ENCODE measurements around the gene ACMSD. TPM values are rescaled to one million over a fixed set of nuclear protein-coding genes. Genes with fewer than 3 reads are reported as not detected.

ACMSD gene
- total RNA-seq, 2 experiments from 2014 or later, result not detected

DNA sequence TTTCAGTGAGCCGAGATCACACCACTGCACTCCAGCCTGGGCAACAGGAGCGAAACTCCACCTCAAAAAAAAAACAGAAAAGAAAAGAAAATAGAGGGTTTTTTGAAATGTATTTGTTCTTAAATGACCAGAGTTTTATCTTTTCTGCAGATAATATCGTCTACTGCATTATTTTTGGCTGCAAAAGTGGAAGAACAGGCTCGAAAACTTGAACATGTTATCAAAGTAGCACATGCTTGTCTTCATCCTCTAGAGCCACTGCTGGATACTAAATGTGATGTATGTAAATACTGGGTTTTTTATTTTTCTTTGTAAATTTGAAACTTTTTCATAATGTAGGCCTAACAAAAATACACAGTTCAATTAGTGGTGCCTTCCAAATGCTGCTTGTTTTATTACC lies 98.3 kb downstream of the ACMSD start:
- Mint-ChIP-seq H3K36me3 (ENCODE audit: low read depth) (peaks cover 34% of the 10 kb centered on the region), H3K4me3 (no peak overlapping the region)
- no peak for DNase-seq

DNA sequence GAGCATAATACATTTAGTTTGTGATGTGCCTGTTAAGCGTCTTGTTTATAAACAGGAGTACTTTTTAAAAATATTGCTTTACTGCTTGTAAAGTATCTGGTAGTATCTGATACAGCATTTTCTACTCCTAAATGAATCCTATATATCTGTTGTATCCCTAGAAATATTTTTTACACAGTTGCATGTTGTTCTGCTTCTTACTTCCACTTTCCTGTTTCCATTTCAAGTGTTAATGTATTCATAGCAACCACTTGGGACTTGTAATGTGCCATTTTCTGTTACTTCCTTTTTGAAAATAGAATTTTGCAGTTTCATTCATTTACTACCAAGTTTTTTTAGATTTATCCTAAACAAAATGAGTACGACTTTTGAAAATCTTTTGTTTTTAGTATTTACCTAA lies 105.1 kb downstream of the ACMSD start:
- intact Hi-C loops (cut with micrococcal nuclease), result no loop called here
- ATAC-seq (no peak), DNase-seq (no peak)
- TF ChIP-seq, protein P1, sequence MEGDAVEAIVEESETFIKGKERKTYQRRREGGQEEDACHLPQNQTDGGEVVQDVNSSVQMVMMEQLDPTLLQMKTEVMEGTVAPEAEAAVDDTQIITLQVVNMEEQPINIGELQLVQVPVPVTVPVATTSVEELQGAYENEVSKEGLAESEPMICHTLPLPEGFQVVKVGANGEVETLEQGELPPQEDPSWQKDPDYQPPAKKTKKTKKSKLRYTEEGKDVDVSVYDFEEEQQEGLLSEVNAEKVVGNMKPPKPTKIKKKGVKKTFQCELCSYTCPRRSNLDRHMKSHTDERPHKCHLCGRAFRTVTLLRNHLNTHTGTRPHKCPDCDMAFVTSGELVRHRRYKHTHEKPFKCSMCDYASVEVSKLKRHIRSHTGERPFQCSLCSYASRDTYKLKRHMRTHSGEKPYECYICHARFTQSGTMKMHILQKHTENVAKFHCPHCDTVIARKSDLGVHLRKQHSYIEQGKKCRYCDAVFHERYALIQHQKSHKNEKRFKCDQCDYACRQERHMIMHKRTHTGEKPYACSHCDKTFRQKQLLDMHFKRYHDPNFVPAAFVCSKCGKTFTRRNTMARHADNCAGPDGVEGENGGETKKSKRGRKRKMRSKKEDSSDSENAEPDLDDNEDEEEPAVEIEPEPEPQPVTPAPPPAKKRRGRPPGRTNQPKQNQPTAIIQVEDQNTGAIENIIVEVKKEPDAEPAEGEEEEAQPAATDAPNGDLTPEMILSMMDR (IDR thresholded peaks at IDR 0.05), result no peak
- POLR2A ChIA-PET, result no interaction called here
- Mint-ChIP-seq H3K4me3 (no peak overlapping the region), H3K9me3 (no peaks in the 10 kb centered on the region), H3K27me3 (no peaks in the 10 kb centered on the region), H3K4me1 (ENCODE audit: low read depth) (peaks cover 46% of the 10 kb centered on the region), H3K36me3 (ENCODE audit: low read depth) (peaks cover 56% of the 10 kb centered on the region), H3K27ac (peak overlapping the region; percentile 35)
- CTCF ChIA-PET, result interaction anchor here (1.3 kb wide), 1 partner anchor 17 kb away, joined by 3 read pairs; no protein-coding TSS in a partner anchor

More for the DNA sequence above, 98.3 kb downstream of the ACMSD start:
- CTCF ChIA-PET, result no interaction called here
- Mint-ChIP-seq H3K27me3 (no peaks in the 10 kb centered on the region), H3K4me1 (ENCODE audit: low read depth) (peaks cover 51% of the 10 kb centered on the region), H3K27ac (no peak overlapping the region), H3K9me3 (no peaks in the 10 kb centered on the region)
- ATAC-seq, result no peak
- POLR2A ChIA-PET, result no interaction called here
- TF ChIP-seq, protein P1 (IDR thresholded peaks at IDR 0.05), result no peak
- intact Hi-C loops (cut with micrococcal nuclease), result no loop called here

DNA sequence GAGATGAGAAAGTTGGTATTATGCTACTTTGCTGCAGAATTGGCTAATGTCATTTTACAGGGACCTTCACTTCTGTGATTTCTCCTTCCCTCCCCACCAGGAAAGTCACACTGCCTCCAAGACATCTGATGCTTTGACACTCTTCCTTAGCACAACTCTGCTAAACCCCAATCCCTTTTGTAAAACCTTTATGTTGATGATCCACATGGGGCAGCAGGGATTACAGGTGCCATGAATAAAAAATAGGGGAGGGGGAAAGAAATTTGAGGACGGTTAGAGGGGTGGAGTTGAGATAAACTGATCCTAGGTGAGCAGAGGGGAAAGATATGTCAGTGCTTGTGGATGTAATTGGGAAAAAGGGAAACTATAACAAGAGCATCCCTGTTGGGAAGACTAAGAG lies 106.6 kb downstream of the ACMSD start:
- intact Hi-C loops (cut with micrococcal nuclease), result no loop called here
- CTCF ChIA-PET, result interaction anchor here (1.6 kb wide), 1 partner anchor 20 kb away, joined by 3 read pairs; no protein-coding TSS in a partner anchor
- H3K36me3 Mint-ChIP-seq (ENCODE audit: low read depth), result peaks cover 56% of the 10 kb centered on the region

DNA sequence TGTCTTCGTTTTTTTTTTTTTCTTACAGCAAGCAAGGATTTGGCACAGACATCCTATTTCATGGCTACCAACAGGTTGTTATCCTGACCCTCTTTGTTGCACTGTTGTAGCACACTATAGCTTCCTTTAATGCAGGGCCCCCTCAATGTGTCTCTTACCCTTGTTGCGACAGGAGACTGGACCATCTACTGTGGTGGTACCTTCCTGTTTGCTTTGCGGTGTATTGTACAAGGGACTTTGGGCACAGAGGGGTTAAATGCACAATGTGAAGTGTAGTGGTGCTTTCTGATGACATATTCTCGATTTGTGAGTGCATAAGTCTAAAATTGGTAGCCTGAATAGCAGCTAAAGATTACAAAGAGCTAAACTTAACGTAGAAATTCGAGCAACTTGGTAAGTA lies 107.7 kb downstream of the ACMSD start:
- no peak overlapping the region for H3K27ac Mint-ChIP-seq
- CTCF ChIA-PET, result interaction anchor here (1.6 kb wide), 1 partner anchor 19 kb away, joined by 3 read pairs; no protein-coding TSS in a partner anchor
- ATAC-seq (no peak), DNase-seq (no peak)
- intact Hi-C loops (cut with micrococcal nuclease), result no loop called here
- TF ChIP-seq, protein P1 (IDR thresholded peaks at IDR 0.05), result no peak
- H3K4me3 Mint-ChIP-seq, result no peak overlapping the region
- no peaks in the 10 kb centered on the region for H3K27me3 Mint-ChIP-seq
- peaks cover 58% of the 10 kb centered on the region for H3K36me3 Mint-ChIP-seq (ENCODE audit: low read depth)
- H3K4me1 Mint-ChIP-seq (ENCODE audit: low read depth), result peaks cover 55% of the 10 kb centered on the region
- no peaks in the 10 kb centered on the region for H3K9me3 Mint-ChIP-seq
- POLR2A ChIA-PET, result no interaction called here

More for the DNA sequence above, 106.6 kb downstream of the ACMSD start:
- POLR2A ChIA-PET, result interaction anchor here (0.6 kb wide), 1 partner anchor 29 kb away, joined by 3 read pairs; no protein-coding TSS in a partner anchor
- peak overlapping the region; percentile 40 for H3K27ac Mint-ChIP-seq
- ATAC-seq (no peak), DNase-seq (no peak)
- no peaks in the 10 kb centered on the region for H3K27me3 Mint-ChIP-seq
- no peaks in the 10 kb centered on the region for H3K9me3 Mint-ChIP-seq
- H3K4me3 Mint-ChIP-seq, result no peak overlapping the region
- TF ChIP-seq, protein P1 (IDR thresholded peaks at IDR 0.05), result no peak
- H3K4me1 Mint-ChIP-seq (ENCODE audit: low read depth), result peaks cover 52% of the 10 kb centered on the region

DNA sequence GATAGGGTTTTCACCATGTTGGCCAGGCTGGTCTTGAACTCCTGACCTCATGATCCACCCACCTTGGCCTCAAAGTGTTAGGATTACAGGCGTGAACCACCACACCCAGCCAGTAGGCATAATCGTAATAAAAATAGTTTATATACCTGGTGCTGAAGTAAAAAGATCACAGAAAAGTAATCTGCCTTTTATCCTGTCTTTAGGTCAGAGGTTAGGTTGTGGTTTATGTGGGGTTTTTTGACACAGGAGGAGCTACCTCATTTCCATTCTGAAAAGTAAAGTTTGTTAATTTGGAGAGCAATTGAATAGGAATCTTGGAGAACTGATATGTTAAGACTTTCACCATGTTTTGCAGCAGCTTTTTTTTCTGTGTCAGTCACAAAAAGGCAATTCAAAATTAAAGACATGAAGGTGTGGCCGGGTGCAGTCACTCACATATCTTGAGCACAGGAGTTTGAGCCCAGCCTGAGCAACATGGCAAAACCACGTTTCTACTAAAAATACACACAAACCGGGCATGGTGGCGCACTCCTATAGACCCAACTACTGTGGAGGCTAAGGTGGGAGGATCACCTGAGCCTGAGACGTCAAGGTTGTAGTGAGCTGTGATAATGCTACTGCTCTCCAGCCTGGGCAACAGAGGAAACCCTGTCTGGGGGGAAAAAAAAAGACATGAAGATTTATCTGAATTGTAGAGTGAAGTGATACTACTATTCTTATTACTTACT lies 111.7 kb downstream of the ACMSD start:
- ATAC-seq, result peak; percentile 70
- peak overlapping the region; percentile 42 for H3K27ac Mint-ChIP-seq
- no peaks in the 10 kb centered on the region for H3K9me3 Mint-ChIP-seq
- H3K27me3 Mint-ChIP-seq, result no peaks in the 10 kb centered on the region
- peaks cover 63% of the 10 kb centered on the region for H3K36me3 Mint-ChIP-seq (ENCODE audit: low read depth)
- intact Hi-C loops (cut with micrococcal nuclease), result no loop called here
- ChIA-PET POLR2A (interaction anchor here (0.7 to 1.1 kb wide), 2 partner anchors 19 to 249 kb away, joined by 3 read pairs; no protein-coding TSS in a partner anchor), CTCF (interaction anchor here (0.6 to 1.6 kb wide), 7 partner anchors 7 to 174 kb away, joined by 3 to 5 read pairs (median 3); no protein-coding TSS in a partner anchor)
- TF ChIP-seq, protein P1 (IDR thresholded peaks at IDR 0.05), result no peak
- peak; percentile 30 for DNase-seq
- H3K4me3 Mint-ChIP-seq, result no peak overlapping the region
- H3K4me1 Mint-ChIP-seq (ENCODE audit: low read depth), result peaks cover 42% of the 10 kb centered on the region

Data from activated CD8-positive, alpha-beta T cell treated with anti-CD3 and anti-CD28 coated beads for 36 hours (primary cell).